Activated naive CD4-positive, alpha-beta T cell treated with anti-CD3 and anti-CD28 coated beads for 36 hours (primary cell): ENCODE results near the gene STK17A. TPM values are rescaled to one million over a fixed set of nuclear protein-coding genes. Genes with fewer than 3 reads are reported as not detected.

ENCODE experiments used
- CTCF ChIA-PET: fragments of 350-600 bp; sonication (Branson Sonifier 250); formaldehyde crosslinking; loops from one replicate; lab custom pipeline; 2021; ENCODE audit warnings: antibody characterized with exemption; lab: Charles Lee
- DNase-seq: peaks from one replicate; pipeline ENCODE4 v3.0.0-alpha.2; 2020
- H3K27ac Mint-ChIP-seq: one replicate; pipeline ENCODE4 v1.8.0; 2021; ENCODE audit warnings: mild to moderate bottlenecking, mixed read lengths
- H3K27me3 Mint-ChIP-seq: one replicate; pipeline ENCODE4 v1.8.0; 2021; ENCODE audit warnings: low read depth, mixed read lengths
- H3K36me3 Mint-ChIP-seq: one replicate; pipeline ENCODE4 v1.8.0; 2021; ENCODE audit warnings: low read depth, mixed read lengths
- H3K4me1 Mint-ChIP-seq: one replicate; pipeline ENCODE4 v1.8.0; 2021; ENCODE audit warnings: low read depth, mixed read lengths
- H3K4me3 Mint-ChIP-seq: one replicate; pipeline ENCODE4 v1.8.0; 2021; ENCODE audit warnings: mild to moderate bottlenecking, moderate library complexity, mixed read lengths
- H3K9me3 Mint-ChIP-seq: one replicate; pipeline ENCODE4 v1.8.0; 2021; ENCODE audit warnings: mixed read lengths
- intact Hi-C: fragments of 100-400 bp; cut with micrococcal nuclease; formaldehyde crosslinking; loops from one replicate; pipeline ENCODE4 v1.15.1; 2023
- total RNA-seq, 2 experiments: library from RNA; stranded (reverse); gene quantifications; one replicate each; pipeline ENCODE4 v1.2.3, GENCODE V29; 2021

The STK17A gene
- total RNA-seq, 2 experiments from 2014 or later = 48.9 to 52.8 TPM

GRCh38 chr7:43652364-43652763 lies 69.5 kb downstream of the STK17A start:
- peaks cover 83% of the 10 kb centered on the region for H3K4me1 Mint-ChIP-seq

GRCh38 chr7:43653466-43653865 lies 70.6 kb downstream of the STK17A start:
- intact Hi-C loops = no loop called here
- Mint-ChIP-seq H3K27me3 (no peaks in the 10 kb centered on the region), H3K4me1 (peaks cover 77% of the 10 kb centered on the region), H3K9me3 (no peaks in the 10 kb centered on the region), H3K4me3 (no peak overlapping the region), H3K27ac (peak overlapping the region; percentile 93), H3K36me3 (peaks cover 24% of the 10 kb centered on the region)
- DNase-seq = no peak
- CTCF ChIA-PET = interaction anchor here (0.7 to 10.7 kb wide), 3 partner anchors 46 to 237 kb away, joined by 3 to 172 read pairs (median 61); partner anchors contain the start of gene STK17A

More at GRCh38 chr7:43652364-43652763, 69.5 kb downstream of the STK17A start:
- Mint-ChIP-seq H3K9me3 (no peaks in the 10 kb centered on the region), H3K27me3 (no peaks in the 10 kb centered on the region), H3K36me3 (peaks cover 21% of the 10 kb centered on the region), H3K27ac (peak overlapping the region; percentile 98), H3K4me3 (no peak overlapping the region)
- CTCF ChIA-PET = interaction anchor here (0.6 to 10.7 kb wide), 5 partner anchors 11 to 66 kb away, joined by 3 to 172 read pairs (median 4); partner anchors contain the start of gene STK17A
- no peak for DNase-seq
- intact Hi-C loops = loop anchor here (1.0 kb wide), 1 partner anchor 48 kb away; no protein-coding TSS in a partner anchor

GRCh38 chr7:43653891-43654504 lies 71.1 kb downstream of the STK17A start:
- peak overlapping the region; percentile 40 for H3K4me3 Mint-ChIP-seq
- no peaks in the 10 kb centered on the region for H3K27me3 Mint-ChIP-seq
- DNase-seq = no peak
- peaks cover 24% of the 10 kb centered on the region for H3K36me3 Mint-ChIP-seq
- peaks cover 77% of the 10 kb centered on the region for H3K4me1 Mint-ChIP-seq
- H3K9me3 Mint-ChIP-seq = no peaks in the 10 kb centered on the region
- intact Hi-C loops = loop anchor here (1.0 kb wide), 2 partner anchors 20 to 24 kb away; no protein-coding TSS in a partner anchor
- peak overlapping the region; percentile 93 for H3K27ac Mint-ChIP-seq
- CTCF ChIA-PET = interaction anchor here (0.7 to 10.7 kb wide), 3 partner anchors 46 to 237 kb away, joined by 3 to 172 read pairs (median 61); partner anchors contain the start of gene STK17A

GRCh38 chr7:43655584-43655983 lies 72.7 kb downstream of the STK17A start:
- intact Hi-C loops = no loop called here
- CTCF ChIA-PET = interaction anchor here (1.2 kb wide), 1 partner anchor 73 kb away, joined by 3 read pairs; the partner anchor contains the start of gene STK17A
- Mint-ChIP-seq H3K9me3 (no peaks in the 10 kb centered on the region), H3K4me3 (no peak overlapping the region), H3K36me3 (peaks cover 22% of the 10 kb centered on the region), H3K27ac (peak overlapping the region; percentile 43), H3K4me1 (peaks cover 78% of the 10 kb centered on the region), H3K27me3 (no peaks in the 10 kb centered on the region)
- DNase-seq = no peak

GRCh38 chr7:43656997-43657396 lies 74.1 kb downstream of the STK17A start:
- CTCF ChIA-PET = interaction anchor here (0.7 kb wide), 1 partner anchor 102 kb away, joined by 3 read pairs; no protein-coding TSS in a partner anchor
- intact Hi-C loops = no loop called here
- H3K9me3 Mint-ChIP-seq = no peaks in the 10 kb centered on the region
- no peak overlapping the region for H3K27ac Mint-ChIP-seq
- H3K36me3 Mint-ChIP-seq = peaks cover 20% of the 10 kb centered on the region
- H3K27me3 Mint-ChIP-seq = no peaks in the 10 kb centered on the region
- DNase-seq = no peak
- peaks cover 71% of the 10 kb centered on the region for H3K4me1 Mint-ChIP-seq
- no peak overlapping the region for H3K4me3 Mint-ChIP-seq

GRCh38 chr7:43658718-43659548 lies 76.0 kb downstream of the STK17A start:
- DNase-seq = peak; percentile 74
- Mint-ChIP-seq H3K27ac (peak overlapping the region; percentile 96), H3K36me3 (peaks cover 26% of the 10 kb centered on the region), H3K4me3 (peak overlapping the region; percentile 28), H3K27me3 (no peaks in the 10 kb centered on the region), H3K9me3 (no peaks in the 10 kb centered on the region), H3K4me1 (peaks cover 65% of the 10 kb centered on the region)
- intact Hi-C loops = loop anchor here (1.0 kb wide), 3 partner anchors 10 to 19 kb away; no protein-coding TSS in a partner anchor
- CTCF ChIA-PET = no interaction called here

- H3K27ac Mint-ChIP-seq = peak overlapping the region; percentile 70
- CTCF ChIA-PET = interaction anchor here (1.2 kb wide), 1 partner anchor 72 kb away, joined by 3 read pairs; no protein-coding TSS in a partner anchor
- H3K4me1 Mint-ChIP-seq = peaks cover 65% of the 10 kb centered on the region
- no peaks in the 10 kb centered on the region for H3K27me3 Mint-ChIP-seq
- H3K36me3 Mint-ChIP-seq = peaks cover 23% of the 10 kb centered on the region
- no peak for DNase-seq
- intact Hi-C loops = loop anchor here (1.0 kb wide), 3 partner anchors 10 to 19 kb away; no protein-coding TSS in a partner anchor
- no peak overlapping the region for H3K4me3 Mint-ChIP-seq
- H3K9me3 Mint-ChIP-seq = no peaks in the 10 kb centered on the region
Observed at GRCh38 chr7:43659549-43659896, 76.6 kb downstream of the STK17A start.

- Mint-ChIP-seq H3K27me3 (no peaks in the 10 kb centered on the region), H3K36me3 (peaks cover 23% of the 10 kb centered on the region), H3K27ac (peak overlapping the region; percentile 70), H3K4me1 (peaks cover 67% of the 10 kb centered on the region), H3K9me3 (no peaks in the 10 kb centered on the region), H3K4me3 (no peak overlapping the region)
- intact Hi-C loops = no loop called here
- no peak for DNase-seq
- CTCF ChIA-PET = interaction anchor here (0.6 to 1.3 kb wide), 4 partner anchors 10 to 79 kb away, joined by 3 to 6 read pairs (median 4); partner anchors contain the start of gene STK17A
Observed at GRCh38 chr7:43660141-43660540, 77.2 kb downstream of the STK17A start.

GRCh38 chr7:43664681-43665080 lies 81.8 kb downstream of the STK17A start:
- Mint-ChIP-seq H3K36me3 (peaks cover 33% of the 10 kb centered on the region), H3K4me1 (peaks cover 73% of the 10 kb centered on the region), H3K4me3 (no peak overlapping the region), H3K9me3 (peaks cover 19% of the 10 kb centered on the region), H3K27me3 (no peaks in the 10 kb centered on the region), H3K27ac (peak overlapping the region; percentile 86)
- CTCF ChIA-PET = interaction anchor here (0.8 to 3.8 kb wide), 5 partner anchors 16 to 82 kb away, joined by 3 to 29 read pairs (median 6); partner anchors contain the start of gene STK17A
- intact Hi-C loops = loop anchor here (1.0 to 5.0 kb wide), 2 partner anchors 16 to 1782 kb away; no protein-coding TSS in a partner anchor
- no peak for DNase-seq

- CTCF ChIA-PET = no interaction called here
- peaks cover 28% of the 10 kb centered on the region for H3K9me3 Mint-ChIP-seq
- H3K27me3 Mint-ChIP-seq = no peaks in the 10 kb centered on the region
- DNase-seq = no peak
- H3K36me3 Mint-ChIP-seq = peaks cover 39% of the 10 kb centered on the region
- H3K27ac Mint-ChIP-seq = no peak overlapping the region
- intact Hi-C loops = loop anchor here (5.0 kb wide), 1 partner anchor 1785 kb away; no protein-coding TSS in a partner anchor
- H3K4me3 Mint-ChIP-seq = no peak overlapping the region
- H3K4me1 Mint-ChIP-seq = peaks cover 80% of the 10 kb centered on the region
Observed at GRCh38 chr7:43666938-43667337, 84.0 kb downstream of the STK17A start.

- no peak for DNase-seq
- peaks cover 42% of the 10 kb centered on the region for H3K36me3 Mint-ChIP-seq
- peaks cover 37% of the 10 kb centered on the region for H3K9me3 Mint-ChIP-seq
- intact Hi-C loops = loop anchor here (5.0 kb wide), 1 partner anchor 1786 kb away; no protein-coding TSS in a partner anchor
- no peak overlapping the region for H3K4me3 Mint-ChIP-seq
- CTCF ChIA-PET = interaction anchor here (0.6 to 2.9 kb wide), 4 partner anchors 30 to 169 kb away, joined by 3 to 8 read pairs (median 3); partner anchors contain the start of gene STK17A
- H3K27me3 Mint-ChIP-seq = no peaks in the 10 kb centered on the region
- peak overlapping the region; percentile 24 for H3K27ac Mint-ChIP-seq
- H3K4me1 Mint-ChIP-seq = peaks cover 85% of the 10 kb centered on the region
Observed at GRCh38 chr7:43668035-43668434, 85.1 kb downstream of the STK17A start.
